Upper lobe of left lung (tissue), 6 donors: ENCODE results near the gene ARG2. TPM values are rescaled to one million over a fixed set of nuclear protein-coding genes. Genes with fewer than 3 reads are reported as not detected.

Source experiments
- ATAC-seq, 2 donors: fragments of 200-7000 bp; cut with Tn5 transposase; one replicate each; pipeline ENCODE4 v1.9.1; 2022; ENCODE audit warnings: mild to moderate bottlenecking in 2 of 2, moderate library complexity in 2 of 2; ENCODE audit not compliant: low FRiP score in 2 of 2
- DNase-seq, 2 donors: peaks; one replicate each; pipeline ENCODE4 v3.0.0-alpha.2; 2019 to 2020
- H3K27ac ChIP-seq, 4 donors: fragments of 200-600 bp; sonication (generic); one replicate each; pipeline ENCODE4 v1.5.1; 2016 to 2019
- H3K27me3 ChIP-seq, 4 donors: fragments of 200-600 bp; sonication (generic); one replicate each; pipeline ENCODE4 v1.5.1; 2017 to 2019
- H3K36me3 ChIP-seq, 4 donors: fragments of 200-600 bp; sonication (generic); one replicate each; pipeline ENCODE4 v1.5.1; 2016 to 2019
- H3K4me1 ChIP-seq, 4 donors: fragments of 200-600 bp; sonication (generic); one replicate each; pipeline ENCODE4 v1.5.1; 2018 to 2019
- H3K4me3 ChIP-seq, 4 donors: fragments of 200-600 bp; sonication (generic); one replicate each; pipeline ENCODE4 v1.5.1; 2017 to 2019; ENCODE audit warnings: mild to moderate bottlenecking in 2 of 4, moderate library complexity in 1 of 4
- H3K9me3 ChIP-seq, 4 donors: fragments of 200-600 bp; sonication (generic); one replicate each; pipeline ENCODE4 v1.5.1; 2018 to 2019
- EP300 ChIP-seq, 4 donors: sonication (generic); formaldehyde crosslinking; IDR thresholded peaks; one replicate each; pipeline ENCODE4 v1.5.1; 2017; ENCODE audit warnings: antibody characterized with exemption in 4 of 4, control low read depth in 2 of 4
- POLR2A ChIP-seq, 4 donors: fragments of 450-650 bp; IDR thresholded peaks; one replicate each; pipeline ENCODE4 v1.5.1; 2016 to 2017; ENCODE audit warnings: antibody characterized with exemption in 4 of 4, mild to moderate bottlenecking in 2 of 4
- POLR2AphosphoS5 ChIP-seq, 2 donors: sonication (generic); formaldehyde crosslinking; IDR thresholded peaks; one replicate each; pipeline ENCODE4 v1.5.1; 2017; ENCODE audit warnings: antibody characterized with exemption in 2 of 2
- WGBS, 2 donors: methylation state at CpG; one replicate each; pipeline ENCODE4 v1.1.5; 2017 to 2018; 5-methylcytosine and 5-hydroxymethylcytosine counted together
- total RNA-seq, 6 donors: library from RNA; depleted of rRNA in 4 of 6; stranded (reverse); fragments of >200 nt in 4 of 6; gene quantifications; one replicate each; pipeline versions ENCODE4 v1.1.0 to v1.2.1, GENCODE V29; 2016 to 2021
- TF ChIP-seq, protein P1 (sequence below), 6 experiments: fragments of 450-650 bp in 4 of 6; fragments of 200-600 bp in 2 of 6; sonication (generic) in 2 of 6; IDR thresholded peaks; one replicate each; pipeline ENCODE4 v1.5.1; 2016 to 2019; ENCODE audit warnings: antibody characterized with exemption in 6 of 6
- donor health status: DM: no; HTN: no; CAD: no; lungs with moderate emphysema.
- donor health status: DM: no; HTN: yes; CAD: no; lungs with severe emphysema.

Gene ARG2
- total RNA-seq, 6 donors from 2014 or later = 1.1 to 11.7 (median 8.6) TPM; not detected in 1

DNA sequence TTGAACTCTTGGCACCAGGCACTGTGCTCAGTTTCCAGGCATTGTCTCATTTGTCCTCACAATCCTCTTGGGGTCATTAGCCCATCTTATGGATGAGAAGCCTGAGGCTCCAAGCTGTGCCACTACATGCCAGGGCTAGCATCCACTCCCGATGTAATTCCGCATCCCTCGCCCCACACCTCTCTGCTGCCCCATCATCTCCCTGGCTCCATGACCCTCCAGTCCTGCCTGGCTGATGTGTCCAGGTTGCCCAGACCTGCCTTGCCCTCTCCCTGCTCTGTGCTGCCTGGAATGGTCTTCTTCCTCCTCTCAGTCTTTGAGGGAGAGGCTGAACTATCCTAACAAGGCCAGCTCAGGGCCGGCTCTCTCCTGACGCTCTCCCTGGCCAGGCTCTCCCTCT, 47.1 kb upstream of the ARG2 start:
- no peaks in the 10 kb centered on the region for H3K4me1 ChIP-seq
- DNase-seq = no peak
- WGBS, 2 donors = 93 to 95% methylated on average over 5 of the region's 5 CpGs
- no peak overlapping the region for H3K27ac ChIP-seq
- no peaks in the 10 kb centered on the region for H3K9me3 ChIP-seq
- no peak overlapping the region for H3K4me3 ChIP-seq
- no peaks in the 10 kb centered on the region for H3K36me3 ChIP-seq
- H3K27me3 ChIP-seq = no peaks in the 10 kb centered on the region
- no peak for ATAC-seq
- TF ChIP-seq, protein P1, sequence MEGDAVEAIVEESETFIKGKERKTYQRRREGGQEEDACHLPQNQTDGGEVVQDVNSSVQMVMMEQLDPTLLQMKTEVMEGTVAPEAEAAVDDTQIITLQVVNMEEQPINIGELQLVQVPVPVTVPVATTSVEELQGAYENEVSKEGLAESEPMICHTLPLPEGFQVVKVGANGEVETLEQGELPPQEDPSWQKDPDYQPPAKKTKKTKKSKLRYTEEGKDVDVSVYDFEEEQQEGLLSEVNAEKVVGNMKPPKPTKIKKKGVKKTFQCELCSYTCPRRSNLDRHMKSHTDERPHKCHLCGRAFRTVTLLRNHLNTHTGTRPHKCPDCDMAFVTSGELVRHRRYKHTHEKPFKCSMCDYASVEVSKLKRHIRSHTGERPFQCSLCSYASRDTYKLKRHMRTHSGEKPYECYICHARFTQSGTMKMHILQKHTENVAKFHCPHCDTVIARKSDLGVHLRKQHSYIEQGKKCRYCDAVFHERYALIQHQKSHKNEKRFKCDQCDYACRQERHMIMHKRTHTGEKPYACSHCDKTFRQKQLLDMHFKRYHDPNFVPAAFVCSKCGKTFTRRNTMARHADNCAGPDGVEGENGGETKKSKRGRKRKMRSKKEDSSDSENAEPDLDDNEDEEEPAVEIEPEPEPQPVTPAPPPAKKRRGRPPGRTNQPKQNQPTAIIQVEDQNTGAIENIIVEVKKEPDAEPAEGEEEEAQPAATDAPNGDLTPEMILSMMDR (IDR thresholded peaks at IDR 0.05) = no peak
- TF ChIP-seq EP300 (IDR thresholded peaks at IDR 0.05) (no peak), POLR2AphosphoS5 (IDR thresholded peaks at IDR 0.05) (no peak), POLR2A (IDR thresholded peaks at IDR 0.05) (no peak)

GRCh38 chr14:67573228-67574010, 46.3 kb upstream of the ARG2 start:
- Histone ChIP-seq H3K9me3 (no peaks in the 10 kb centered on the region), H3K4me1 (no peaks in the 10 kb centered on the region), H3K27me3 (no peaks in the 10 kb centered on the region), H3K27ac (no peak overlapping the region), H3K4me3 (no peak overlapping the region), H3K36me3 (no peaks in the 10 kb centered on the region)
- no peak for DNase-seq
- 82 to 90% methylated on average over 15 of the region's 15 CpGs for WGBS, 2 donors
- ATAC-seq = no peak
- TF ChIP-seq EP300 (IDR thresholded peaks at IDR 0.05) (no peak), POLR2A (IDR thresholded peaks at IDR 0.05) (no peak), POLR2AphosphoS5 (IDR thresholded peaks at IDR 0.05) (no peak)
- TF ChIP-seq, protein P1 (IDR thresholded peaks at IDR 0.05) = no peak

- TF ChIP-seq POLR2AphosphoS5 (IDR thresholded peaks at IDR 0.05) (no peak), POLR2A (IDR thresholded peaks at IDR 0.05) (no peak), EP300 (IDR thresholded peaks at IDR 0.05) (no peak)
- TF ChIP-seq, protein P1 (IDR thresholded peaks at IDR 0.05) = no peak
- ATAC-seq (no peak), DNase-seq (no peak)
- H3K4me1 ChIP-seq = no peaks in the 10 kb centered on the region
- H3K27ac ChIP-seq = no peak overlapping the region
- no peak overlapping the region for H3K4me3 ChIP-seq
- H3K27me3 ChIP-seq = no peaks in the 10 kb centered on the region
- no peaks in the 10 kb centered on the region for H3K36me3 ChIP-seq
- WGBS, 2 donors = 86 to 91% methylated on average over 4 to 14 of the region's 14 CpGs
- H3K9me3 ChIP-seq = no peaks in the 10 kb centered on the region
Observed at GRCh38 chr14:67574156-67574555, 45.6 kb upstream of the ARG2 start.

GRCh38 chr14:67574806-67575205, 44.9 kb upstream of the ARG2 start:
- WGBS, 2 donors = 84 to 89% methylated on average over 7 of the region's 7 CpGs
- no peaks in the 10 kb centered on the region for H3K9me3 ChIP-seq
- no peaks in the 10 kb centered on the region for H3K27me3 ChIP-seq
- ATAC-seq (no peak), DNase-seq (no peak)
- H3K4me3 ChIP-seq = no peak overlapping the region
- no peak overlapping the region for H3K27ac ChIP-seq
- H3K36me3 ChIP-seq = no peaks in the 10 kb centered on the region
- H3K4me1 ChIP-seq = no peaks in the 10 kb centered on the region
- TF ChIP-seq POLR2AphosphoS5 (IDR thresholded peaks at IDR 0.05) (no peak), POLR2A (IDR thresholded peaks at IDR 0.05) (no peak), EP300 (IDR thresholded peaks at IDR 0.05) (no peak)
- TF ChIP-seq, protein P1 (IDR thresholded peaks at IDR 0.05) = no peak

DNA sequence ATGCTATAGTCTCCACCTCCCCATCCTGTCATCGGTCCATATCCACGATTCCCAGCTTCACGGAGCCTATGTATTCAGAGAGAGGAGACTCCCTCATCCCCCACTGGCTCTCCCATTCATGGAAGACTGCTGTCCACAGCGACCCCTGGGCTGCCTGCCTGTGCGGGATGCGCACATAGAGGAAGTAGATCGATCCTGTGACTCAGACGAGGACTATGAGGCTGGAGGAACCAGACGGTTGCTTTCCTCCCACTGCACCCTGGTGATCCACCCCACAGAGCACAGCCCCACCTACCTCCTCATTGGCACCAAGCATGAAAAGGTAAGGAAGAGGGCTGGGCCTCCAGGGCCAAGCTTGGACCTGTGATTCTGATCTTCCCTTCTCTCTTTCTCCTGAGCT, 44.0 kb upstream of the ARG2 start:
- no peaks in the 10 kb centered on the region for H3K27me3 ChIP-seq
- TF ChIP-seq EP300 (IDR thresholded peaks at IDR 0.05) (no peak), POLR2AphosphoS5 (IDR thresholded peaks at IDR 0.05) (no peak), POLR2A (IDR thresholded peaks at IDR 0.05) (no peak)
- TF ChIP-seq, protein P1 (IDR thresholded peaks at IDR 0.05) = no peak
- no peaks in the 10 kb centered on the region for H3K9me3 ChIP-seq
- ATAC-seq = no peak
- no peaks in the 10 kb centered on the region for H3K4me1 ChIP-seq
- 81 to 83% methylated on average over 7 to 9 of the region's 9 CpGs for WGBS, 2 donors
- H3K4me3 ChIP-seq = no peak overlapping the region
- DNase-seq = no peak
- no peaks in the 10 kb centered on the region for H3K36me3 ChIP-seq
- H3K27ac ChIP-seq = no peak overlapping the region
